NCI-H1436 (cell line): ENCODE results near the gene C2CD4D.
A peak's percentile ranks its signal among the peaks of the same experiment; 100 is the strongest.
"Not testable (repeated sequence)": the region's sequence is repeated elsewhere in the genome, so short reads cannot be mapped to it uniquely, and the experiment has no call there.

Experiments used
- DNase-seq: peaks from one replicate; lab custom pipeline; 2025; lab: John Stamatoyannopoulos, UW

The C2CD4D gene

GRCh38 chr1:151839457-151840403 is at the start of gene C2CD4D:
Gene C2CD4D, minus strand, starts transcription at chr1:151839820. Its CDS starts 831 bp downstream, at chr1:151838989.
- peak; percentile 82 for DNase-seq

- peak; percentile 18 for DNase-seq
Measured at GRCh38 chr1:151888972-151889570, 49.5 kb upstream of the C2CD4D start.

- no peak for DNase-seq
Measured at GRCh38 chr1:151887028-151887427, 47.4 kb upstream of the C2CD4D start.

GRCh38 chr1:151885479-151885878 is 45.9 kb upstream of the C2CD4D start:
- DNase-seq, result no peak

GRCh38 chr1:151884879-151885278 is 45.3 kb upstream of the C2CD4D start:
- DNase-seq, result not testable (repeated sequence)

GRCh38 chr1:151884445-151884844 is 44.8 kb upstream of the C2CD4D start:
- DNase-seq, result not testable (repeated sequence)

GRCh38 chr1:151883898-151884297 is 44.3 kb upstream of the C2CD4D start:
- DNase-seq, result not testable (repeated sequence)

- DNase-seq, result not testable (repeated sequence)
Measured at GRCh38 chr1:151882918-151883317, 43.3 kb upstream of the C2CD4D start.

GRCh38 chr1:151882466-151882865 is 42.8 kb upstream of the C2CD4D start:
- DNase-seq, result no peak

- DNase-seq, result peak; percentile 2
Measured at GRCh38 chr1:151881479-151881878, 41.9 kb upstream of the C2CD4D start.

GRCh38 chr1:151875419-151876097 is 35.9 kb upstream of the C2CD4D start:
- no peak for DNase-seq

- DNase-seq, result not testable (repeated sequence)
Measured at GRCh38 chr1:151872776-151873175, 33.2 kb upstream of the C2CD4D start.

GRCh38 chr1:151871284-151872030 is 31.8 kb upstream of the C2CD4D start:
- no peak for DNase-seq

GRCh38 chr1:151868486-151868885 is 28.9 kb upstream of the C2CD4D start:
- DNase-seq, result no peak

- no peak for DNase-seq
Measured at GRCh38 chr1:151867765-151868411, 28.3 kb upstream of the C2CD4D start.

GRCh38 chr1:151867321-151867720 is 27.7 kb upstream of the C2CD4D start:
- DNase-seq, result no peak

GRCh38 chr1:151864411-151864810 is 24.8 kb upstream of the C2CD4D start:
- DNase-seq, result no peak

GRCh38 chr1:151862604-151863003 is 23.0 kb upstream of the C2CD4D start:
- no peak for DNase-seq

GRCh38 chr1:151860504-151861187 is 21.0 kb upstream of the C2CD4D start:
- no peak for DNase-seq

- DNase-seq, result no peak
Measured at GRCh38 chr1:151859891-151860293, 20.3 kb upstream of the C2CD4D start.
